EH (cell line): ENCODE results near the gene PCDH18.
"Not testable (repeated sequence)": the region's sequence is repeated elsewhere in the genome, so short reads cannot be mapped to it uniquely, and the experiment has no call there.

ENCODE experiments used
- DNase-seq: peaks from one replicate; pipeline ENCODE4 v3.0.0-alpha.2; 2015; ENCODE audit warnings: low read depth

Gene PCDH18

GRCh38 chr4:137529432-137529831 is 2.9 kb downstream of the PCDH18 start:
- DNase-seq, result peak; percentile 36

DNA sequence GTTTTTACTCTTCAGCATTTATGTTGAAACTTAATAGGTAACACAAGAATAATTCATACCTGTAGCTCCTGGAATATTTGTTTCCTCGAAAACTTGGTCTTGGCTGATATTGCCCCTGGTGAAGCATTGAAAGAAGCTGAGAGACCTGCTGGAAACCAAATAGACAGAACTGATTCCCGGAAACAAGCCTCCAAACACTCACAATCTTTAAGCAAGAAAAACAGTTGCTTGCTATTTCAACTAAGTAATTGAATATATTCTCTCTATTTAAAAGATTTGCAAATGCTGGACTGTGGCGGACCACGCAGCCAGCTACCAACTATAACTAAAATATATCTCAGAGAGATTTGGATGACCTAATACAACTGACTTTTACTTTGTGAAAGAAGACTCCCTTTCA is 3.6 kb downstream of the PCDH18 start:
- DNase-seq, result no peak

DNA sequence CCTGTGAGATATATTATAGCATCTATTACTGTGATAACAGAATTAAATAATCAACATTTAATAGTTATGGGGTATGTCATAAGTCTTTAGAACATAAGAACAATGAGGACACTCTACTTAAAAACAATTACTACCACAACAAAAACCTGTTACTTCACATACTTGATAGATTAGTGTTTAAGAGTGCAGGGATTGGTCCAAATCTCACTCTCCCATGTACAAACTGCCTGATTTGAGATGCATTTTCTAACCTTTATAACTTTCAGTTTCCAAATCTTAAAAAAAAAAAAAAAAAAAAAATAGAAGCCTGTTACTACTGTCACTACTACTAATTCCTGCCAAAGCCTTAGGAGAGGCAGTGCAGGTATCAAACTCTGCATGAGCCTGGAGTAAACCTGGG is 5.6 kb downstream of the PCDH18 start:
- no peak for DNase-seq

- peak; percentile 76 for DNase-seq
Observed at GRCh38 chr4:137524725-137525369, 7.4 kb downstream of the PCDH18 start.

DNA sequence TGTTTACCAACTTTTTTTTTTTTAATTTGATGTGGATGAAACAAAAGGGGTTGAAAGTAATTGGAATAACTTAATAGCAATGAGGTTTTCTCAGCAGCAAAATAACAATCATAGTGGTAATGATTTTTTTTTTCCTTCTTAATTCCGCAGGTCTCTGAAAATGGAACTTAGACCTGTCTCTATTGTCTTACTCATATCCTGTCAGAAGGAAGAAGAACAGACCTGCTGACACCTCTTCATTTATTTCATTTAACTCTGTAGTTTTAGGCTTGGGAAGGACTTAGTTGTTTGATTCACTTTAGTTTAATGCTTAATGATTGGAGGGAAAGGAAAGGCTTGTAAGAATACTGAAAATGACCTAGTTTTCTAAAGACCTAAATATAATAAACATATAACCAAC is 9.0 kb downstream of the PCDH18 start:
- DNase-seq, result no peak

DNA sequence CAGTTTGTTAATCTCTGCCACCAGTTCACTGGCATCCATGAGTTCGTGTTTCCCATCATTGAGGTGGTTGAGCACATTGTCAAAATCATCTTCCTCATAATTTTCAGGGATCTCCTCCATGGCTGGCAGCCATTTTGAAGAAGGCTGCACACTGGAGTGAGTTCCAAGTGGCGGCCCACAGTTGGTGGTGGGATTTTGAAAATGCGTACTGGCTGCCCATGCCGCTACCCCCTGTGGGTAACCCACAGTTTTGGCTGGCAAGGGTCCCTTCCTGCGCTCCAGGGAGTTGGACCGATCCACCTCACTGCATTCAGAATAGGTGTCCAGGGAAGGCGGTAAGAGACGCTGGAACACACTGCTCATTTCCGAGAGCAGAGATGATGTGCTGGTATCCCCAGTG is 11.2 kb downstream of the PCDH18 start:
- DNase-seq, result no peak

DNA sequence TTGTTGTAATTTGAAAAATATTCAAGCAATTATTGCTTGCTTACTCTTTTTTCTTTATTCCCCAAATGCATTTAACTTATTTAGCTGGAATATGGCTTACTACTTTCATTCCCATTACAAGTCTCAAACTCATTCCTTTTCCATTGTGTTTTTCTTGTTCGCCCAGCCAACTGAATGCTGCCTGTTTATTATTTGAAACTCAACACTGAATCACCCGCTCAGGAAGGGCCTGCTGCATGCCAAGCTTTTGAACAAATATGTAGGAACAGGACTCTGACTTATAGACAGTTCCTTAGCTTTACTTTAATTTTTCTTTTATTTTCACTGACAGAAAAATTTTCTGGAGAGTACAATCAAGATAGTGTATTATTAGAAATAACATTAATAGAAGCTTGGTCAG is 12.9 kb downstream of the PCDH18 start:
- DNase-seq, result peak; percentile 78

DNA sequence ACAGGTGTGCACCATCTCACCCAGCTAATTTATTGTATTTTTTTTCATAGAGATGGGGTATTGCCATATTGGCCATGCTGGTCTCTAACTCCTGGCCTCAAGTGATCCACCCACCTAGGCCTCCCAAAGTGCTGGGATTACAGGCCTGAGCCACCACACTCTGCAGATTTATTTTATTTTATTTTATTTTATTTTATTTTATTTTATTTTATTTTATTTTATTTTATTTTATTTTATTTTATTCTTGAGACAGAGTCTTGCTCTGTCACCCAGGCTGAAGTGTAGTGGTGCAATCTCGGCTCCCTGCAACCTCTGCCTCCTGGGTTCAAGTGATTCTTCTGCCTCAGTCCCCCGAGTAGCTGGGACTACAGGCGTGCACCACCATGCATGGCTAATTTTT is 15.0 kb downstream of the PCDH18 start:
- DNase-seq, result not testable (repeated sequence)

- DNase-seq, result peak; percentile 34
Observed at GRCh38 chr4:137514406-137515111, 17.7 kb downstream of the PCDH18 start.

DNA sequence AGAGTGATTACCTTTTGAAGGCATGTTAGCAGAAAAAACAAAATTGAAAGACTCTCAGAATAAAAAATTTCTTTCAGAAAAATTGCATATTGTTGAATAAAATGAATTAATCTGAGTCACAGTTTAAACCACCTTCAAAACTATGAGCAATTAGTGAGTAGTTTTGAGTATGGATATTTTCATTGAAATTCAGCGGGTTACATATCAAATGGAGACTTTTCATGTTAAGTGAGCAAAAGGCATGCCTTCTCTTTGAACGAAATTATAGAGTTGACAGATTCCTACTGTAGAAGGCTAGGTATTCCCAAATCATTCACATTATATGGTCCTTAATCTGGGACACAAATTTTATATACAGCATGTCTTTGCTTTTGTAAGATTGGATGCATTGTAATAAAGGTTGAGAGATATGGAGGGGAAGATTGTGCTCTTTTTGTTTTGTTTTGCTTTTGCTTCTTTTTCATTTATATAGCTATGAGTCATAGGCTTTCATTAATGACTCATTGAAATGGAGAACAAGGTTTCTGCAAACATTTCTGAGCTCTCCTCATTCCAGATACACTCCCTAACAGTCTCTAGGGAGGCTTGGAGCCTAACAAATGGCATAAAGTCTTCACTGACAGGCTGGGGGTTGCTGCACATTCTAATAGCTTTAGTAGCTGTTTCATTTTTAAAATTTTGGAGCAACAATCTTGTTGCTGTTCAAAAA is 21.6 kb downstream of the PCDH18 start:
- DNase-seq, result peak; percentile 94

DNA sequence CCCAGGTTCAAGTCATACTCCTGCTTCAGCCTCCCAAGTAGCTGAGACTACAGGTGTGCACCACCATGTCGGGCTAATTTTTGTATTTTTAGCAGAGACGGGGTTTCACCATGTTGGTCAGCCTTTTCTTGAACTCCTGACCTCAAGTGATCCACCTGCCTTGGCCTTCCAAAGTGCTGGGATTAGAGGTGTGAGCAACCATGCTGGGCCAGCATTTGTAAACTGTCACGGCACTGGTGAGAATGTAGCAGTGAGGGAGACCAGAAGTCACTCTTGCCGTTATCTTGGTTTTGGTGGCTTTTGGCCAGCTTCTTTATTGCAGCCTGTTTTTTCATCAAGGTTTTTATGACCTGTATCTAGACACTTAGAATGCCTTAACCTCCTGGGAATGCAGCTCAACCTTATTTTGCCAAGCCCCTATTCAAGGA is 22.4 kb downstream of the PCDH18 start:
- DNase-seq, result no peak

- DNase-seq, result no peak
Observed at GRCh38 chr4:137502339-137503129, 29.8 kb downstream of the PCDH18 start.

- DNase-seq, result not testable (repeated sequence)
Observed at GRCh38 chr4:137496267-137496666, 36.0 kb downstream of the PCDH18 start.

DNA sequence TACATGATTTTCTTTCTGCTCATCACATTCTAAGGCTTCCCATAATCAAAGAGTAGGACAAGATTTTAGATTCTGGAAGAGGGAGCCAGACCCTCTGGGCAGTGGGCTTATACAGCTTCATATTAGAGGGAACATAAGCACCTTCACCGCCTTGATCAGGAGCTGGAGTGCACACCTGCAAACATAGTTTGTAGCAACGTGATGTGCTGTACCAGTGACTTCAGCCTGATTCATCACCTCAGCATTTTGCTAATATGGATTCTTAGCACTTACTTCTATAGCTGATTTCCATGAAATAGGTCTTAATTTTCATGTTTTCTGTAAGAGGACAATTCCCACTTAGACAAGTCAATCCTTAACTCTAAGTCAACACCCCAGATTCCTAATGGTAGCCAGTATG is 36.7 kb downstream of the PCDH18 start:
- no peak for DNase-seq

- not testable (repeated sequence) for DNase-seq
Observed at GRCh38 chr4:137483313-137483959, 48.9 kb downstream of the PCDH18 start.

DNA sequence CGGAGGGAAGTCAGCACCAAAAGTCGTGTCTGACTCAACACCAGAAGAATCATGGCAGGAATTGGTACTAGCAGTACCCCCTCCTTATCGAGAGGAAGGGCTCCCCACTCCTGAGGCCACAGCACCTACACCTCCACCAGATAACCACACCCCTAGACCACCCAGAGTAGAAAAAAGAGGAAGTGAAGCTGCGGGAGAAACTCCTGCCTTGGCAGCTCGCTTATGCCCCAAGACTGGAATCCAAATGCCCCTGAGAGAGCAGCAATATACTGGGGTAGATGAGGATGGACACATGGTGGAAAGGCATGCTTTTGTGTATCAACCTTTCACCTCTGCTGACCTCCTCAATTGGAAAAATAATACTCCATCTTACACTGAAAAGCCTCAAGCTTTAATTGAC is 52.6 kb downstream of the PCDH18 start:
- DNase-seq, result not testable (repeated sequence)

GRCh38 chr4:137476345-137476744 is 55.9 kb downstream of the PCDH18 start:
- no peak for DNase-seq

GRCh38 chr4:137474711-137475301 is 57.5 kb downstream of the PCDH18 start:
- peak; percentile 74 for DNase-seq

GRCh38 chr4:137471895-137472294 is 60.4 kb downstream of the PCDH18 start:
- DNase-seq, result peak; percentile 40

- DNase-seq, result peak; percentile 3
Observed at GRCh38 chr4:137471461-137471860, 60.8 kb downstream of the PCDH18 start.

- DNase-seq, result no peak
Observed at GRCh38 chr4:137470806-137471205, 61.5 kb downstream of the PCDH18 start.
